ENCODE data around the gene LAIR1.

Gene LAIR1

GRCh38 chr19:54364775-54365257, at the start of gene LAIR1:
LAIR1 (minus strand) TSS chr19:54364931; CDS start chr19:54364804, 127 bp downstream.
- no peak for DNase-seq (ENCODE audit: low read depth)
- TF ChIP-seq CTCF (conservative IDR thresholded peaks at IDR 0.05; ENCODE audit: low read depth, low read length), result no peak
- no peak within 1 kb of the TSS for H3K4me3 ChIP-seq (ENCODE audit: low read length)

GRCh38 chr19:54414156-54414555, 49.4 kb upstream of the LAIR1 start:
- H3K4me3 ChIP-seq (ENCODE audit: low read length), result no peak overlapping the region
- DNase-seq (ENCODE audit: low read depth), result no peak
- TF ChIP-seq CTCF (conservative IDR thresholded peaks at IDR 0.05; ENCODE audit: low read depth, low read length), result no peak

- no peak overlapping the region for H3K4me3 ChIP-seq (ENCODE audit: low read length)
- TF ChIP-seq CTCF (conservative IDR thresholded peaks at IDR 0.05; ENCODE audit: low read depth, low read length), result no peak
- no peak for DNase-seq (ENCODE audit: low read depth)
Measured at GRCh38 chr19:54412877-54413276, 48.1 kb upstream of the LAIR1 start.

GRCh38 chr19:54411033-54411432, 46.3 kb upstream of the LAIR1 start:
- TF ChIP-seq CTCF (conservative IDR thresholded peaks at IDR 0.05; ENCODE audit: low read depth, low read length), result no peak
- H3K4me3 ChIP-seq (ENCODE audit: low read length), result no peak overlapping the region
- no peak for DNase-seq (ENCODE audit: low read depth)

DNA sequence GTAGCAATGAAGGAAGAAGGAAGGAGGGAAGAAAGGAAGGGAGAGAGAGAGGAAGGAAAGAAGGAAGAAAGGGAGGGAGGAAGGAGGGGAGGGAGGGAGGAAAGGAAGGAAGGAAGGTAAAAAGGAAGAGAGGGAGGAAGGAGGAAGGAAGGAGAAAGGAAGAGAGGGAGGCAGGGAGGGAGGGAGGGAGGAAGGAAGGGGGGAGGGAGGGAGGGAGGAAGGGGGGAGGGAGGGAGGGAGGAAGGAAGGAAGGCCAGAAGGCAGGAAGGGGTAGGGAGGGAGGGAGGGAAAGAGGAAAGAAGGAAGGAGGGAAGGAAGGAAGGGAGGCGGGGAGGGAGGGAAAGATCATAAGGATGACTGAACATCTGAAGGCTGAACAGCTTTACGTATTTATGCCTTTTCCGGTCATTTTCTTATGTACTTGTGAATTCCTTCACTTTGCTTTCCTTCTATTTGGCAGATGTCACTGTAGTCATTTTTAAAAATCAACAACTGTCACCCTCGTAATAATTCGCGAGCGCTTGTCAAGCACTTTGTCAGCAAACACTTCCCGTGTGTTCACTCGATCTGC, 43.8 kb upstream of the LAIR1 start:
- no peak for DNase-seq (ENCODE audit: low read depth)
- H3K4me3 ChIP-seq (ENCODE audit: low read length), result no peak overlapping the region
- TF ChIP-seq CTCF (conservative IDR thresholded peaks at IDR 0.05; ENCODE audit: low read depth, low read length), result no peak

- TF ChIP-seq CTCF (conservative IDR thresholded peaks at IDR 0.05; ENCODE audit: low read depth, low read length), result no peak
- H3K4me3 ChIP-seq (ENCODE audit: low read length), result no peak overlapping the region
- no peak for DNase-seq (ENCODE audit: low read depth)
Measured at GRCh38 chr19:54407780-54408179, 43.0 kb upstream of the LAIR1 start.

DNA sequence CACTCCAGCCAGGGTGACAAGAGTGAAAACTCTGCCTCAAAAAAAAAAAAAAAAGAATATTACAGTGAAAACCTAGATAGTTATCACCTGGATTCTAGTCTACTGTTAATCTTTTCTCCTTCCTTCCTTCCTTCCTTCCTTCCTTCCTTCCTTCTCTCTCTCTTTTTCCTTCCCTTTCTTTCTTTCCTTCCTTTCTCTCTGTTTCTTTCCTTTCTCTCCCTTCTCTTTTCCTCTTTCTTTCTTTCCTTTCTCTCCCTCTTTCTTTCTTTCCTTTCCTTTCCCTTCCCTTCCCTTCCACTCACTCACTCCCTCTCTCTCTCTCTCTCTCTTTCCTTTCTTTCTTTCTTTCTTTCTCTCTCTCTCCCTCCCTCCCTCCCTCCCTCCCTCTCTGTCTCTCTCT, 40.9 kb upstream of the LAIR1 start:
- H3K4me3 ChIP-seq (ENCODE audit: low read length), result no peak overlapping the region
- DNase-seq (ENCODE audit: low read depth), result no peak
- TF ChIP-seq CTCF (conservative IDR thresholded peaks at IDR 0.05; ENCODE audit: low read depth, low read length), result no peak
